A549 (cell line): Measurements from ENCODE around the gene MAP3K14. TPM values are rescaled to one million over a fixed set of nuclear protein-coding genes. Genes with fewer than 3 reads are reported as not detected.
A peak's percentile ranks its signal among the peaks of the same experiment; 100 is the strongest.

ENCODE experiments used
- ATAC-seq, 2 experiments: fragments of 200-7000 bp in 1 of 2; fragments of >200 bp in 1 of 2; cut with Nextera tagmentation in 1 of 2; cut with Tn5 transposase in 1 of 2; 3 replicates each; pipeline versions ENCODE4 v1.8.0 to v1.9.1; 2018 to 2020; ENCODE audit warnings: mild to moderate bottlenecking in 1 of 2, moderate library complexity in 1 of 2
- CTCF ChIA-PET: fragments of 300-600 bp; sonication (Branson Sonifier 250); formaldehyde crosslinking; extraction: SDS; loops from one replicate; lab custom pipeline; 2021; ENCODE audit warnings: antibody characterized with exemption, inconsistent platforms; lab: Yijun Ruan, JAX
- POLR2A ChIA-PET: fragments of 350-600 bp; formaldehyde crosslinking; extraction: SDS; loops from one replicate; lab custom pipeline; 2021; ENCODE audit warnings: antibody characterized with exemption, inconsistent platforms; lab: Yijun Ruan, JAX
- DNase-seq, 2 experiments: peaks; one replicate each; pipeline versions ENCODE4 v3.0.0 to v3.0.0-alpha.2; 2011 to 2016; ENCODE audit warnings: low read depth in 1 of 2, low spot score in 1 of 2
- FAIRE-seq: peaks from 2 replicates; lab custom pipeline; 2011; peaks lifted over from hg19 to GRCh38; lab: Jason Lieb, UNC
- H3K27ac ChIP-seq, 2 experiments: fragments of >200 bp; sonication (Bioruptor Twin); formaldehyde crosslinking; 3 replicates each; pipeline ENCODE4 v1.5.1; 2016 to 2017
- H3K4me1 ChIP-seq: fragments of >200 bp; sonication (Bioruptor Twin); formaldehyde crosslinking; 3 replicates; pipeline ENCODE4 v1.6.1; 2016
- H3K4me2 ChIP-seq: fragments of >200 bp; sonication (Bioruptor Twin); formaldehyde crosslinking; 3 replicates; pipeline ENCODE4 v1.6.1; 2016
- H3K4me3 ChIP-seq: fragments of >200 bp; sonication (Bioruptor Twin); formaldehyde crosslinking; 3 replicates; pipeline ENCODE4 v1.5.1; 2016
- H3K9me3 ChIP-seq: fragments of >200 bp; sonication (Bioruptor Twin); formaldehyde crosslinking; 3 replicates; pipeline ENCODE4 v1.6.1; 2016
- CBX8 ChIP-seq: fragments of 200-600 bp; sonication (generic); IDR thresholded peaks from 2 replicates; pipeline ENCODE4 v1.6.1; 2016
- CHD2 ChIP-seq: fragments of 150-350 bp; IDR thresholded peaks from 2 replicates; pipeline ENCODE4 v1.6.1; 2014; ENCODE audit warnings: low read length; ENCODE audit not compliant: partially characterized antibody
- EHMT2 ChIP-seq: fragments of 200-600 bp; sonication (generic); IDR thresholded peaks from 2 replicates; pipeline ENCODE4 v1.6.1; 2016; ENCODE audit warnings: antibody characterized with exemption, low read depth, mild to moderate bottlenecking, moderate library complexity
- EP300 ChIP-seq, 2 experiments: fragments of >200 bp; sonication (Bioruptor Twin); formaldehyde crosslinking; IDR thresholded peaks; 2 replicates in 1 of 2; 3 replicates in 1 of 2; pipeline ENCODE4 v1.6.1; 2016 to 2017
- GATA3 ChIP-seq: IDR thresholded peaks from 2 replicates; pipeline ENCODE4 v1.6.1; 2012; ENCODE audit warnings: borderline replicate concordance
- HDAC2 ChIP-seq: fragments of 200-600 bp; sonication (generic); IDR thresholded peaks from 2 replicates; pipeline ENCODE4 v1.6.1; 2016
- HEYL ChIP-seq: fragments of 250-450 bp; sonication (Bioruptor Pico); IDR thresholded peaks from 2 replicates; pipeline ENCODE4 v1.8.0; 2021; ENCODE audit warnings: mild to moderate bottlenecking, moderate library complexity
- HMGXB4 ChIP-seq: fragments of 250-450 bp; sonication (Bioruptor Pico); IDR thresholded peaks from 2 replicates; pipeline ENCODE4 v1.5.0; 2021; ENCODE audit warnings: mild to moderate bottlenecking, moderate library complexity, borderline replicate concordance
- HOXB5 ChIP-seq: fragments of 250-450 bp; sonication (Bioruptor Pico); IDR thresholded peaks from 2 replicates; pipeline ENCODE4 v1.5.0; 2020; ENCODE audit warnings: mild to moderate bottlenecking, moderate library complexity
- JUNB ChIP-seq: fragments of >200 bp; sonication (Bioruptor Twin); formaldehyde crosslinking; IDR thresholded peaks from 2 replicates; pipeline ENCODE4 v1.6.1; 2016
- MAFK ChIP-seq: fragments of 450-650 bp; IDR thresholded peaks from 2 replicates; pipeline ENCODE4 v1.6.1; 2014; ENCODE audit not compliant: partially characterized antibody
- MAZ ChIP-seq: fragments of 150-350 bp; IDR thresholded peaks from 2 replicates; pipeline ENCODE4 v1.6.1; 2014; ENCODE audit warnings: antibody characterized with exemption, low read depth, low read length, borderline replicate concordance
- NFE2L2 ChIP-seq: fragments of 150-350 bp; conservative IDR thresholded peaks from 2 replicates; pipeline ENCODE4 v1.6.1; 2014; ENCODE audit warnings: low read length
- NR3C1 ChIP-seq: fragments of >200 bp; sonication (Bioruptor Twin); formaldehyde crosslinking; IDR thresholded peaks from 3 replicates; pipeline ENCODE4 v1.6.1; 2017
- POLR2AphosphoS2 ChIP-seq: conservative IDR thresholded peaks from 2 replicates; pipeline ENCODE4 v1.6.1; 2012; ENCODE audit warnings: low read length, improper control_type of control experiment, inconsistent platforms
- RAD21 ChIP-seq, 2 experiments: fragments of >200 bp in 1 of 2; sonication (Bioruptor Twin) in 1 of 2; formaldehyde crosslinking in 1 of 2; IDR thresholded peaks in 1 of 2; conservative IDR thresholded peaks in 1 of 2; 2 replicates in 1 of 2; 3 replicates in 1 of 2; pipeline ENCODE4 v1.6.1; 2012 to 2018; ENCODE audit warnings: inconsistent platforms in 1 of 2
- REST ChIP-seq: fragments of 200-600 bp; sonication (generic); IDR thresholded peaks from 2 replicates; pipeline ENCODE4 v1.6.1; 2016; ENCODE audit warnings: antibody characterized with exemption, mild to moderate bottlenecking, moderate library complexity
- RFX5 ChIP-seq: fragments of 450-650 bp; IDR thresholded peaks from 2 replicates; pipeline ENCODE4 v1.7.1; 2014; ENCODE audit warnings: antibody characterized with exemption, mild to moderate bottlenecking, moderate library complexity
- RNF2 ChIP-seq: fragments of 200-600 bp; sonication (generic); IDR thresholded peaks from 2 replicates; pipeline ENCODE4 v1.6.1; 2016; ENCODE audit warnings: low read depth, mild to moderate bottlenecking, antibody characterized with exemption, moderate library complexity, borderline replicate concordance
- SMC3 ChIP-seq: fragments of >200 bp; sonication (Bioruptor Twin); formaldehyde crosslinking; IDR thresholded peaks from 3 replicates; pipeline ENCODE4 v1.6.1; 2018; ENCODE audit warnings: inconsistent platforms
- ZNF302 ChIP-seq: fragments of 250-450 bp; sonication (Bioruptor Pico); IDR thresholded peaks from 2 replicates; pipeline ENCODE4 v1.9.0; 2021; ENCODE audit warnings: inconsistent platforms, mild to moderate bottlenecking, moderate library complexity
- WGBS: methylation state at CpG from one replicate; pipeline ENCODE4 v1.1.6; 2017; ENCODE audit errors: missing lambda C conversion rate; 5-methylcytosine and 5-hydroxymethylcytosine counted together
- polyA plus RNA-seq, 4 experiments: library from polyadenylated mRNA; depleted of rRNA in 3 of 4; stranded (reverse); fragments of >200 nt; fragmentation: RNase III in 1 of 4; extraction: RNeasy Plus Mini Kit Qiagen cat#74134 plus additional on column Dnase treatment in 1 of 4; gene quantifications; 2 replicates in 3 of 4; 3 replicates in 1 of 4; pipeline ENCODE4 v1.2.3, GENCODE V29; 2011 to 2017
- TF ChIP-seq, protein P1 (sequence below): fragments of >200 bp; sonication (Bioruptor Twin); formaldehyde crosslinking; IDR thresholded peaks from 2 replicates; pipeline ENCODE4 v1.6.1; 2016

The MAP3K14 gene
- polyA plus RNA-seq, 2 of the 4 experiments (the other 2 are of a cell fraction) = 9.1 to 34.5 TPM

DNA sequence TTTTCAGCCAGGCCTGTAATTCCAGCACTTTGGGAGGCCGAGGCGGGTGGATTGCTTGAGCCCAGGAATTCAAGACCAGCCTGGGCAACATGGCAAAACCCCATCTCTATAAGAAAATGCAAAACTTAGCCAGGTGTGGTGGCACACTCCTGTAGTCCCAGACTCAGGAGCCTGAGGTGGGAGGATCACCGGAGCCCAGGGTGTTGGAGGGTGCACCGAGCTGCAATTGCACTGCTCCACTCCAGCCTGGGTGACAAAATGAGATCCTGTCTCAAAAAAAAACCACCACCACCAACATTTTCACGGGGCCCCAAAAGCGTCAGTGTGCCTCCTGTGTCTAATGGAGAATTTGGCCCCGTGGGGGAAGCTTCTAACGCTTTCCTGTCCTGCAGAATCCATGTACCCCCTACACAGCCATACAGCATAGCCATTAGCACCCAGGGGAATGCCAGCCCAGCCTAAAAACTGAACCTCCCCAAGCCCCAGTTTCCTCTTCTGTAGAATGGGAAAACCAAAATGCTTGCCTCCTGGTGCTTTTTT, 22.2 kb upstream of the MAP3K14 start:
- ChIA-PET CTCF (interaction anchor here (0.6 to 2.8 kb wide), 11 partner anchors 10 to 120 kb away, joined by 3 to 14 read pairs (median 3); no protein-coding TSS in a partner anchor), POLR2A (interaction anchor here (1.2 kb wide), 1 partner anchor 22 kb away, joined by 6 read pairs; the partner anchor contains the start of gene MAP3K14)
- Histone ChIP-seq H3K4me3 (no peak overlapping the region), H3K27ac (peak overlapping the region in 1 of 2 experiments; percentile 91; a peak in 3 of 6 replicates), H3K4me2 (no peak overlapping the region), H3K4me1 (peaks cover 30% of the 10 kb centered on the region)
- 93% methylated on average over 8 of the region's 8 CpGs for WGBS
- FAIRE-seq = no peak
- ATAC-seq = no peak
- no peak for DNase-seq
- TF ChIP-seq JUNB (no peak), POLR2AphosphoS2 (no peak), MAZ (no peak), MAFK (no peak)
- TF ChIP-seq, all 56 proteins: peak for 0
- H3K9me3 ChIP-seq = no peaks in the 10 kb centered on the region

DNA sequence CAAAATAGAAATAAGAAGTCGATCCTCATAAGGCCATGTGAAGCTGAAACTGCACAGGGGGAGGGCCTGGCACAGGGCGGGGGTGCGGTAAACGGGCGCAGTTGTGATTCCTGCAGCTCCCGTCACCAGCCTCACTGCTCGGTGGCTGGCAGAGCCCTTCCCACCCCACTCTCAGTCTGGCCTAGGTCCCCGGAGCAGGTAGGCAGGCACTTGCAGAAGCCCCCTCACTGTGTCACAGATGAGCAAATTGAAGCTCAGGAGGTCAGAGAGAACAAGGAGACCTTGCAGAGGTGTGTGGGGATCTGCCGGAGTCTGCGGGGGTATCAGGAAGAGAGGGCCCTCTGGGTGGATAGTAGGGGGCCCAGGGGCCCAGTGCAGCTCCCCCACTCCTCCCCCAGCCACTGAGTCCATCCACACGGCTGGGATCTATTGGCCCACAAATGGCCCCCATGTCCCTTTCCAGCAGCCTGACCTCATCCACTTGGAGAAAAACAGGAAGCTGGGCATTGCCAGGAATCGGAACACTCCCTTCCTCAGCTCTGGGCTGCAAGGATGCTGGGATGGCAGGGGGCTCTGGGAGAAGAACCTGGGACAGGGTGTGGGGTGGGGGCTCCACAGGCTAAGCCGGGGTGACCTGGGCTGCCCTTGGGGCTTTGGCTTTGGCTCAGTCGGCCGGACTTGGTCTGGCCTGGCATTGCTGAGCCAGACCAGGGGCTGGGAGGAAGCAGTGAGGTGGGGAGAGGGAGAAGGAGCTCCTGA, 21.4 kb upstream of the MAP3K14 start:
- ATAC-seq (no peak), DNase-seq (no peak), FAIRE-seq (no peak)
- Histone ChIP-seq H3K4me1 (peaks cover 32% of the 10 kb centered on the region), H3K4me2 (no peak overlapping the region), H3K4me3 (no peak overlapping the region), H3K27ac (peak overlapping the region in 1 of 2 experiments; percentile 91; a peak in 3 of 6 replicates), H3K9me3 (no peaks in the 10 kb centered on the region)
- TF ChIP-seq HEYL (CRISPR knock-in tag) = no peak
- no peak for TF ChIP-seq NFE2L2
- no peak for TF ChIP-seq CBX8
- no peak for TF ChIP-seq EP300 (IDR thresholded peaks at IDR 0.05)
- no peak for TF ChIP-seq RFX5
- no peak for TF ChIP-seq RAD21 (conservative IDR thresholded peaks at IDR 0.05 in 1 of 2, IDR thresholded peaks at IDR 0.05 in 1 of 2)
- TF ChIP-seq EHMT2 = no peak
- no peak for TF ChIP-seq HOXB5 (CRISPR knock-in tag)
- TF ChIP-seq REST = no peak
- TF ChIP-seq CHD2 = no peak
- no peak for TF ChIP-seq RNF2
- no peak for TF ChIP-seq NR3C1
- TF ChIP-seq SMC3 = no peak
- no peak for TF ChIP-seq HMGXB4 (CRISPR knock-in tag)
- TF ChIP-seq GATA3 = no peak
- TF ChIP-seq HDAC2 = no peak
- no peak for TF ChIP-seq ZNF302 (CRISPR knock-in tag)
- TF ChIP-seq, protein P1, sequence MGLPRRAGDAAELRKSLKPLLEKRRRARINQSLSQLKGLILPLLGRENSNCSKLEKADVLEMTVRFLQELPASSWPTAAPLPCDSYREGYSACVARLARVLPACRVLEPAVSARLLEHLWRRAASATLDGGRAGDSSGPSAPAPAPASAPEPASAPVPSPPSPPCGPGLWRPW = no peak
- WGBS = 89% methylated on average over 15 of the region's 15 CpGs
- POLR2A ChIA-PET = interaction anchor here (0.7 to 1.2 kb wide), 2 partner anchors 21 to 33 kb away, joined by 3 to 6 read pairs; partner anchors contain the start of gene MAP3K14
- CTCF ChIA-PET = interaction anchor here (0.6 to 3.6 kb wide), 10 partner anchors 8 to 61 kb away, joined by 3 to 14 read pairs (median 6); no protein-coding TSS in a partner anchor
